K562 (cell line): ENCODE data around the gene DENND6B. TPM values are rescaled to one million over a fixed set of nuclear protein-coding genes. Genes with fewer than 3 reads are reported as not detected.
A peak's percentile ranks its signal among the peaks of the same experiment; 100 is the strongest.

Experiments used
- CREB1 ChIP-seq, 2 experiments: sonication (generic) in 1 of 2; formaldehyde crosslinking in 1 of 2; IDR thresholded peaks; 2 replicates each; pipeline versions ENCODE4 v1.6.1 to v1.8.0; 2012 to 2022; ENCODE audit warnings: inconsistent platforms in 1 of 2, mild to moderate bottlenecking in 1 of 2, missing genetic modification reagents in 1 of 2, moderate library complexity in 1 of 2
- GTF2F1 ChIP-seq: IDR thresholded peaks from 2 replicates; pipeline ENCODE4 v1.6.1; 2011; ENCODE audit warnings: low read depth, low read length, improper control_type of control experiment
- HNRNPL ChIP-seq: fragments of 200-400 bp; formaldehyde crosslinking; IDR thresholded peaks from 2 replicates; pipeline ENCODE4 v1.6.1; 2017; ENCODE audit warnings: low read depth, mild to moderate bottlenecking, low read length
- KDM1A ChIP-seq, 2 experiments: fragments of 450-650 bp; IDR thresholded peaks; 2 replicates each; pipeline ENCODE4 v1.6.1; 2016; ENCODE audit warnings: mild to moderate bottlenecking in 2 of 2
- NFE2 ChIP-seq: IDR thresholded peaks from 2 replicates; pipeline ENCODE4 v1.6.1; 2014; ENCODE audit warnings: antibody characterized with exemption, low read depth
- POLR2A ChIP-seq: fragments of 450-650 bp; conservative IDR thresholded peaks from 2 replicates; pipeline ENCODE4 v1.6.1; 2016
- SP1 ChIP-seq: sonication (generic); formaldehyde crosslinking; IDR thresholded peaks from 2 replicates; pipeline ENCODE4 v1.8.1; 2022; ENCODE audit warnings: mild to moderate bottlenecking, missing genetic modification reagents
- TGIF2 ChIP-seq: sonication (generic); formaldehyde crosslinking; IDR thresholded peaks from 2 replicates; pipeline ENCODE4 v1.8.1; 2022; ENCODE audit warnings: mild to moderate bottlenecking, missing genetic modification reagents, moderate library complexity
- ZFX ChIP-seq: sonication (generic); formaldehyde crosslinking; IDR thresholded peaks from 2 replicates; pipeline ENCODE4 v1.8.0; 2022; ENCODE audit warnings: mild to moderate bottlenecking, missing genetic modification reagents, moderate library complexity
- ZKSCAN8 ChIP-seq: fragments of 200-800 bp; sonication (Bioruptor generic); IDR thresholded peaks from 2 replicates; pipeline ENCODE4 v1.6.1; 2016; ENCODE audit warnings: missing genetic modification characterization, missing compliant biosample characterization
- ZNF785 ChIP-seq: fragments of 250-450 bp; sonication (Bioruptor Pico); IDR thresholded peaks from 2 replicates; pipeline ENCODE4 v1.4.0; 2020; ENCODE audit warnings: mild to moderate bottlenecking
- polyA plus RNA-seq, 8 experiments: library from polyadenylated mRNA; depleted of rRNA in 4 of 8; stranded (reverse) in 5 of 8; unstranded in 3 of 8; fragments of >200 nt; fragmentation: Nextera tagmentation in 2 of 8; fragmentation: Illumina TruSeq in 1 of 8; extraction: Ambion mirVana in 2 of 8; extraction: Trizol in 1 of 8; gene quantifications; 2 replicates each; pipeline versions ENCODE4 v1.2.1 to v1.2.3, GENCODE V29; 2011 to 2014; ENCODE audit warnings: inconsistent platforms in 1 of 8, missing spikeins in 1 of 8
- total RNA-seq, 7 experiments: library from RNA; depleted of rRNA in 6 of 7; stranded (reverse); fragments of >200 nt in 6 of 7; fragmentation: Illumina TruSeq in 2 of 7; extraction: Trizol in 2 of 7; gene quantifications; 2 replicates each; pipeline versions ENCODE4 v1.2.1 to v1.2.3, GENCODE V29; 2011 to 2021; ENCODE audit warnings: low replicate concordance in 1 of 7
- TF ChIP-seq, protein P1 (sequence below), 2 experiments: fragments of 450-650 bp; formaldehyde crosslinking in 1 of 2; IDR thresholded peaks; 2 replicates each; pipeline versions ENCODE4 v1.4.0 to v1.6.1; 2014 to 2020; ENCODE audit warnings: mild to moderate bottlenecking in 2 of 2, borderline replicate concordance in 1 of 2, low read depth in 1 of 2
- TF ChIP-seq, protein P2 (sequence below): fragments of 250-450 bp; sonication (Bioruptor Pico); IDR thresholded peaks from 2 replicates; pipeline ENCODE4 v1.8.0; 2022; ENCODE audit warnings: moderate library complexity, mild to moderate bottlenecking, inconsistent platforms
- TF ChIP-seq, protein P3 (sequence below): sonication (generic); formaldehyde crosslinking; IDR thresholded peaks from 2 replicates; pipeline ENCODE4 v1.8.1; 2023; ENCODE audit warnings: mild to moderate bottlenecking, missing genetic modification reagents
- TF ChIP-seq, protein P4 (sequence below), 2 experiments: fragments of 450-650 bp; IDR thresholded peaks; 2 replicates each; pipeline ENCODE4 v1.6.1; 2016

Gene DENND6B
- total and polyA plus RNA-seq, 9 of the 15 experiments (the other 6 are each of a cell fraction or from before 2014, with no cell fraction given), result 0.07 to 3.7 (median 1.5) TPM

DNA sequence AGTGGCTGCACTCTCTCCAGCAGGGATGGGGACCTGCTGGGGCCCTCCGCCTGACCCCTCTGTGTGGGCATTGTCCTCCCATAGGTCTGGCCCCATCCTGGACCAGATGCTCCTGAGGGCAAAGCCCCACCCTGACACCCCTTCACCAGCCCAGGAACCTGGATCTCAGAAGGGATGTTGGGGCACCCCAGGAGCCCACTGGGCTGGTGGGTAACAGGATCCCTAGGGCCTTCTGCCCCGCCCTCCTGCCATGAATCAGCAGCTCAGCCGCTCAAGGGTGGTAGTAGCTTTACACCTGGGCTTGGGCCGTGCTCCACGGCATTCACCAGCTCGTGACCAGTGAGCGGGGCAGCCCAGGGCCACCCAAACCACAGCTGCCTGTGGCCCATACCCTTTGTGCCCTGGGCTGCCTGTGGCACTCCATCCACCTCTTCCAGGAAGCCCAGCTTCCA, 64.3 kb downstream of the DENND6B start (continued):
- TF ChIP-seq, protein P1, sequence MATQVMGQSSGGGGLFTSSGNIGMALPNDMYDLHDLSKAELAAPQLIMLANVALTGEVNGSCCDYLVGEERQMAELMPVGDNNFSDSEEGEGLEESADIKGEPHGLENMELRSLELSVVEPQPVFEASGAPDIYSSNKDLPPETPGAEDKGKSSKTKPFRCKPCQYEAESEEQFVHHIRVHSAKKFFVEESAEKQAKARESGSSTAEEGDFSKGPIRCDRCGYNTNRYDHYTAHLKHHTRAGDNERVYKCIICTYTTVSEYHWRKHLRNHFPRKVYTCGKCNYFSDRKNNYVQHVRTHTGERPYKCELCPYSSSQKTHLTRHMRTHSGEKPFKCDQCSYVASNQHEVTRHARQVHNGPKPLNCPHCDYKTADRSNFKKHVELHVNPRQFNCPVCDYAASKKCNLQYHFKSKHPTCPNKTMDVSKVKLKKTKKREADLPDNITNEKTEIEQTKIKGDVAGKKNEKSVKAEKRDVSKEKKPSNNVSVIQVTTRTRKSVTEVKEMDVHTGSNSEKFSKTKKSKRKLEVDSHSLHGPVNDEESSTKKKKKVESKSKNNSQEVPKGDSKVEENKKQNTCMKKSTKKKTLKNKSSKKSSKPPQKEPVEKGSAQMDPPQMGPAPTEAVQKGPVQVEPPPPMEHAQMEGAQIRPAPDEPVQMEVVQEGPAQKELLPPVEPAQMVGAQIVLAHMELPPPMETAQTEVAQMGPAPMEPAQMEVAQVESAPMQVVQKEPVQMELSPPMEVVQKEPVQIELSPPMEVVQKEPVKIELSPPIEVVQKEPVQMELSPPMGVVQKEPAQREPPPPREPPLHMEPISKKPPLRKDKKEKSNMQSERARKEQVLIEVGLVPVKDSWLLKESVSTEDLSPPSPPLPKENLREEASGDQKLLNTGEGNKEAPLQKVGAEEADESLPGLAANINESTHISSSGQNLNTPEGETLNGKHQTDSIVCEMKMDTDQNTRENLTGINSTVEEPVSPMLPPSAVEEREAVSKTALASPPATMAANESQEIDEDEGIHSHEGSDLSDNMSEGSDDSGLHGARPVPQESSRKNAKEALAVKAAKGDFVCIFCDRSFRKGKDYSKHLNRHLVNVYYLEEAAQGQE (IDR thresholded peaks at IDR 0.05; ENCODE audit: borderline replicate concordance), result no peak
- TF ChIP-seq, protein P1 (CRISPR knock-in tag; IDR thresholded peaks at IDR 0.05; ENCODE audit: low read depth), result no peak
- TF ChIP-seq POLR2A (peak; percentile 51), SP1 (CRISPR knock-in tag) (no peak), NFE2 (peak; percentile 92), TGIF2 (no peak), KDM1A (IDR thresholded peaks at IDR 0.05) (no peak), ZKSCAN8 (no peak), ZFX (CRISPR knock-in tag) (peak; percentile 59), ZNF785 (CRISPR knock-in tag) (no peak), CREB1 (IDR thresholded peaks at IDR 0.05) (no peak), CREB1 (CRISPR knock-in tag; IDR thresholded peaks at IDR 0.05) (no peak), GTF2F1 (no peak), HNRNPL (no peak)
- TF ChIP-seq, protein P2, sequence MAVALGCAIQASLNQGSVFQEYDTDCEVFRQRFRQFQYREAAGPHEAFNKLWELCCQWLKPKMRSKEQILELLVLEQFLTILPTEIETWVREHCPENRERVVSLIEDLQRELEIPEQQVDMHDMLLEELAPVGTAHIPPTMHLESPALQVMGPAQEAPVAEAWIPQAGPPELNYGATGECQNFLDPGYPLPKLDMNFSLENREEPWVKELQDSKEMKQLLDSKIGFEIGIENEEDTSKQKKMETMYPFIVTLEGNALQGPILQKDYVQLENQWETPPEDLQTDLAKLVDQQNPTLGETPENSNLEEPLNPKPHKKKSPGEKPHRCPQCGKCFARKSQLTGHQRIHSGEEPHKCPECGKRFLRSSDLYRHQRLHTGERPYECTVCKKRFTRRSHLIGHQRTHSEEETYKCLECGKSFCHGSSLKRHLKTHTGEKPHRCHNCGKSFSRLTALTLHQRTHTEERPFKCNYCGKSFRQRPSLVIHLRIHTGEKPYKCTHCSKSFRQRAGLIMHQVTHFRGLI (CRISPR knock-in tag), result no peak
- TF ChIP-seq, protein P3, sequence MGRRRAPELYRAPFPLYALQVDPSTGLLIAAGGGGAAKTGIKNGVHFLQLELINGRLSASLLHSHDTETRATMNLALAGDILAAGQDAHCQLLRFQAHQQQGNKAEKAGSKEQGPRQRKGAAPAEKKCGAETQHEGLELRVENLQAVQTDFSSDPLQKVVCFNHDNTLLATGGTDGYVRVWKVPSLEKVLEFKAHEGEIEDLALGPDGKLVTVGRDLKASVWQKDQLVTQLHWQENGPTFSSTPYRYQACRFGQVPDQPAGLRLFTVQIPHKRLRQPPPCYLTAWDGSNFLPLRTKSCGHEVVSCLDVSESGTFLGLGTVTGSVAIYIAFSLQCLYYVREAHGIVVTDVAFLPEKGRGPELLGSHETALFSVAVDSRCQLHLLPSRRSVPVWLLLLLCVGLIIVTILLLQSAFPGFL, result no peak
- TF ChIP-seq, protein P4, sequence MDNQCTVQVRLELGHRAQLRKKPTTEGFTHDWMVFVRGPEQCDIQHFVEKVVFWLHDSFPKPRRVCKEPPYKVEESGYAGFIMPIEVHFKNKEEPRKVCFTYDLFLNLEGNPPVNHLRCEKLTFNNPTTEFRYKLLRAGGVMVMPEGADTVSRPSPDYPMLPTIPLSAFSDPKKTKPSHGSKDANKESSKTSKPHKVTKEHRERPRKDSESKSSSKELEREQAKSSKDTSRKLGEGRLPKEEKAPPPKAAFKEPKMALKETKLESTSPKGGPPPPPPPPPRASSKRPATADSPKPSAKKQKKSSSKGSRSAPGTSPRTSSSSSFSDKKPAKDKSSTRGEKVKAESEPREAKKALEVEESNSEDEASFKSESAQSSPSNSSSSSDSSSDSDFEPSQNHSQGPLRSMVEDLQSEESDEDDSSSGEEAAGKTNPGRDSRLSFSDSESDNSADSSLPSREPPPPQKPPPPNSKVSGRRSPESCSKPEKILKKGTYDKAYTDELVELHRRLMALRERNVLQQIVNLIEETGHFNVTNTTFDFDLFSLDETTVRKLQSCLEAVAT (IDR thresholded peaks at IDR 0.05), result no peak
